Stimulated activated CD4-positive, alpha-beta T cell treated with anti-CD3 and anti-CD28 coated beads, Interleukin-12 subunit alpha, Interleukin-12 subunit beta, amount 100 ng/mL, for 24 hours (primary cell): ENCODE results near the gene ZNF106.

Source experiments
- DNase-seq, 2 experiments: peaks; one replicate each; pipeline ENCODE4 v3.0.0-alpha.2; 2020; ENCODE audit warnings: low read depth in 2 of 2

Gene ZNF106

DNA sequence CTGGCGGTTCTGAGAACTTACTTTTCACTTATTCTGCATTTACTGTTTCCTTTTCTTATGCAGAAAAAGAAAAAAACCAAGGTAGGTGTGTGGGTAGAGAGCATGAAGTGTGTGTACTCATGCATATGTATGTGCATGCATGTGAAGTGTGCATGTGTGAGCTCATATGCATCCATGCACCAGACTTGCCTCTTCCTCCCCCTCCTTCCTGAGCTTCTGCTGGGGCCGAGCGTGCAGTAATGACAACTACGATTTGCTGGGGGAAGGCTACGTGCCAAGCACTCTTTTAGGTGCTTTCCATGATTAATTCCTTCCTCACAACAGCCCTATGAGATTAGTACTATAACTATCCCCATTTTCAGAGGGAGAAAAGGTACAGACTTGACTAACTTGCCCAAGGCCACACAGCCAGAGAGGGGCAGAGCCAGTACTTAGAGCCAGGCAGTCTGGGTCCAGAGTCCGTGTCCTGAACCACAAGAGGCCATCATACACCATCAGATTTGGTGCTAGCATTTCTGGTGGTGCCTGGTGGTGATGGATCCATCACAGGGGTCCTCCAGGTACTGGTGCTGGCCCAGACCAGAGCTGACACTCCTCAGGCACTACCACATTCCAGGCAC, 85.0 kb downstream of the ZNF106 start:
- no peak for DNase-seq

DNA sequence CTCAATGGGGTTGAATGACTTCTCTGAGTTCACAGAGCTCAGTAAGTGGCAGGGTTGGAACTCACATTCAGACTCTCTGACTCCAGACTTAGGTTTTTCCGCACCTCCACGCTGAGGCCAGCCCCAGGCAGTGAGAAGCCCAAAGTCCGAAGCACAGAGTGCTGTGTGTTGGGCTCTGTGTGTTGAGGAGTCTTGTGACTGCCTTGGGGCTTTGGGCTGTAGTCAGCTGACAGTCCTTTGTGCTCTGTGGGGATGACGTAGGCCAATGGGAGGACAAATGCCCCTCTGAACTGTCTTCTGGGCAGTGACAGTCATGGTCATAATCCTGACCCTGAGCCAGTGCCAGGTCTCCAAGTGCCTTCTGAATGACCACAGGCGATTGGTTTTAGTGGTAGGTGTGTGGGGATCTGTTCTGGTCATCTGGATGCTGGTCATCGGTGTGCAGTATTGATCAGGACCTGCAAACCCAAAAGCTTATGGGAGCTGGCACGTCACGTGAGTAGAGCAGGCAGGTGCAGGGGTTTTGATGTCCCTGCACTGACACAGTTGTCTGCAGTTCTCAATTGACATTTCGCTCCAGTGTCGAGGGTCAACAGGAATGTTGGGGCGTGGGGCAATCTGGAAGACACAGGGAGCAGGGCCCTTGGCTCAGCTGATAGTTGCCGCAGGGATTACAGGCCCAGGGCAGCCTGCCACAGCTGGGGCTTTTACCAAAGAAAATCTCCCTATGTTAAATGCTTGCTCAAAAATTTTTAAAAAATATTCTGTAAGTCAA, 86.3 kb downstream of the ZNF106 start:
- no peak for DNase-seq

DNA sequence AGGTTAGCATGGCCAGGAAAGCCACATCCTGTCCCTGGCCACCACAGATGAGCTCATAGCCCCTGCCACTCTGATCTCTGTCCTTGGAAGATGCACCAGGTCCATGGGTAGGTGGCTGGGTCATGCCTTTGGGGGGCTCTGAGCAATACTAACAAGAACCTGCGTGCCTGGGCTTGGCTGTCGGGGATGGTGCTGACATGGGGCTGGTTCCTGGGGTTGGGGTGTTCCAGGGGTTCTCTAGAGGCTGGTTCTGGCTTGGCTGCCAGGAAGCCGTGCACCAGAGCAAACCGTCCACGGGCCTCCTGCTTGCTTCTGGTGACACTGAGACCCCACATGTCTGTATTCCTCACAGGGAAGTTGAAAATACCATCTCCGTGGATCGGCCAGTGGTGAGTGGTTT, 87.6 kb downstream of the ZNF106 start:
- no peak for DNase-seq

DNA sequence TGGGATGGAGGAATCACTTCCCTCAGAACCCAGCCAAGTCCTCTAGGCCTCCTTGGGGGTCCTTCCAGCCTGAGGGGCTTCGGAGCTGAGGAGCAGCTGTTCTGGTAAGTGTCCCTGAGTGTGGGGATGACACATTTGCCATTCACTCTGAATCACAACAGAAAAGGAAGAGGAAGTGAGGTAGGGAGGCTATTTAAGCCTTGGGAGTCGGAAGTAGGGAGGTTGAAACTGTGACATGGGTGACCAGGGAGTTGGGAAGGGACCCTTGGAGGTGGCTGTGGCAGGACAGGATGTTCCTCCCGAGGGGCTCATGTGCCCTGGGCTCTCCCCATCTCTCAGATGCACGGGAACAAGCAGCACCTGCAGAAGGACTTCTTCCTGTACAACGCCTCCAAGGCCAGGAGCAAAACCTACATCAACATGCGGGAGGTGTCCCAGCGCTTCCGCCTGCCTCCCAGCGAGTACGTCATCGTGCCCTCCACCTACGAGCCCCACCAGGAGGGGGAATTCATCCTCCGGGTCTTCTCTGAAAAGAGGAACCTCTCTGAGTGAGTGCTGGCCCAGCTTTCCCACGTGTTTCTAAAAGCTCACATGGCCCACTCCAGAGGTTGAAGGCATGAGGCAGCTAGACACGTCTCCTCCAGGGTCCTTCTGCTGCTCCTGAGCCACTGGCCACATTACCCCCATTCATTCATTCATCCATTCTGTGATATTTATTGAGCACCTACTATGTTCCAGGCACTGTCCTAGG, 88.3 kb downstream of the ZNF106 start:
- no peak for DNase-seq

DNA sequence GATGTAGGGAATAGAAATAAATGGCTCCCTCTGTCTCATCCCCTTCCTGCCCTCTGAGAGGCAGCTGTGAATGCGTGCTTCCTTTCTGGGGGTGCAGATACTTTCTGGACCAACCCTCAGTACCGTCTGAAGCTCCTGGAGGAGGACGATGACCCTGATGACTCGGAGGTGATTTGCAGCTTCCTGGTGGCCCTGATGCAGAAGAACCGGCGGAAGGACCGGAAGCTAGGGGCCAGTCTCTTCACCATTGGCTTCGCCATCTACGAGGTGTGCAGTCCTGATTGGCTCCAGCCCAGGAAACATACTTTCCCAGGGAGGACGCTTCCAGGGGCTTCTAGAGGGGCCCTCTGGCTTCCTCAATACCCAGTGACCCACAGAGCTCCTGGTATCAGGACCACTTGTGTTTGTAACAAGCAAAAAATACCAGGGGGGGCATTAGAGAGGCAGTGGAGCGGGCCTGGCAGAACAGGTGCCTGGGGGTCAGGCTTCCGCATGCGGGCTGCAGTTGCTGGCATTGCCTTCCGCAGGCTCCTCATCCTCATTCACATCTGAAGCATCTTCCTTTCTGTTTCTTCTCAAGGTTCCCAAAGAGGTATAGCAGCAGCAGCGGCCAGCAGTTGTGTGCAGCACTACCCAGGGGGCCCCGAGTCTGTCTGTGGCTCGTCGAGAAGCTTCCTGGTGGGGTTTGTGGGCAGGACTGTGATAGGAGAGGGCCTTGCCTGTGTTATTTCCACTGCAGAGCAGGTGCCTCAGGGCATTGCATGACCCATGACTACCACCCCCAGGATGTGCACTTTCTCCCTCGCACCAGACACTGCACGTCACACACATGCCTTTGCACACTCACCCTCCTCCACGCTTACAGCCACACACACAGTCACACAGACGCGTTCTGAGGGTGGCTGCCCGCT, 89.1 kb downstream of the ZNF106 start:
- no peak for DNase-seq

DNA sequence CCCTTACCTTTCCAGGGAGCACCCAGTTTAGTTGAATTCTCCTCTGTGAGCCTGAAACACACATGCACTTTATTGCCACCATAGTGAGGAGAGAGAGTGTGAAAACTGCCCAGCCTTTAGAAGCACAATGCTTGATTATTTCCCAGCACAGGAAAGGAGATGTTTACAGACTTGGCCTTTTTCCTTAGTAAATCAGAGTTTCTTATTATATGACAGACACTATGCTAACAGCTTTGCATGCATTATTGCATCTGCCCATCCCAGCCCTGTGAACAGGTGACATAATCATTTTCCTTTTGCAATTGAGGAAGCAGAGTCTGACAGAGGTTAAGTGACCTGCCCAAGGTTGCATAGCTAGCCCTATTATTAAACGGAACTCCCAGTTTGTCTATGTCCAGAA, 95.1 kb downstream of the ZNF106 start:
- no peak for DNase-seq

DNA sequence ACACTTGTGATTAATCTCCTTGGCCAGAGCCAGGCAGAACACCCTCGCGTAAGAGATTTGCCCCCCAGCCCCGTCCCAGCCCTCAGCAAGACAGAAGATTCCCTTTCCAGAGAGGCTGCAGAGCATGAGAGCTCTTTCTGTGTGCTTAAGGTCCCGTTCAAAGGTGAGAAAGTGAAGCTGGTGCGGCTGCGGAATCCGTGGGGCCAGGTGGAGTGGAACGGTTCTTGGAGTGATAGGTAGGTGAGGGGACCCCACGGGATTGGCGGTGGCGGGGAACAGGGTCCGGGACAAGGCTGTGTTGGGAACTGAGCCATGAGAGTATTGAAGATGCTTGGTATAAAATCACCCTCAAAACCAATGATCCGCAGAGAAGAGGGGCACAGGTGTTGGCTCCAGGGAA, 96.8 kb downstream of the ZNF106 start:
- no peak for DNase-seq

DNA sequence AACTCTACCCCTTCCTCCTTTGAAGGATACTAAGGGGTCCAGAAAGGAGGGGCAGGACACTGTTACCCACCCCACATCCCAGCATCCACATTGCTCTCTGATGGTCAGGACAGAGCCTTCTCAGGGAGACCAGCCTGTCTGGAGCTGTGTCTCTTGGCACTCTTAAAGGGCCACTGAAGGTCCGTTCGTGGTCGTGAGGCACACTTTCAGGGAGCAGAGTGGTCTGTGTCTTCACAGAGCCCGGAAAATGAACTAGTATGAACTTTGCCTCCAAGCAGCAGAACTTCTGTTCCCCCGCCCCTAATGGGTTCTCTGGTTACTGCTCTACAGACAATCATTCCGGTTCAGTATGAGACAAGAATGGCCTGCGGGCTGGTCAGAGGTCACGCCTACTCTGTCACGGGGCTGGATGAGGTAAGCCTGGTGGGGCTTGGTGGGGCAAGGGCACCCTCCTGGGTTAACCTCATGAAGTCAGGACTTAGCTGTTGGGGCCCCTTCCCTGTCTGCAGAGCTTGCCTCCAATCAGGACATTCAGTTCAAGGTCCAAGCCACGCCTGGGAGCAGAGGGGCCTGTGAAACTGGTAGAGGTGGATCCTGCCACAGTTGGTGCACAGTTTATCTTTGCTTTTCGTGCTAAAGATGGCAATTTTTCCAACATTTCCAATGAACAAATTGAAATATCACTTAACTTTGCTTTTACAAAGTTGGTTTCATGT, 98.5 kb downstream of the ZNF106 start:
- DNase-seq: no peak

DNA sequence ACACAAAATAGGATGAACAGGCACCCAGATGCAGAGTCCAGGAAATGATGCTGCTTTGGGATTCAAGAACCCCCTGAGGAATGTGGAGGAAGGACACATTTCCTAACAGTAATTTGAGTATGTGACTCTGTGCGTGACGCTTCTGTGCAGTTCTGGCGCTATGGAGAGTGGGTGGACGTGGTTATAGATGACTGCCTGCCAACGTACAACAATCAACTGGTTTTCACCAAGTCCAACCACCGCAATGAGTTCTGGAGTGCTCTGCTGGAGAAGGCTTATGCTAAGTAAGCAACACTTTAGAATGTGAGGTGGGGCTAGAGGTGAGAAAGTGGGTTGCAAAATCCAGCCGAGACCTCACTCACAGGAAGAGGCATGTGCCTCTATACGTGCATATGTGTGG, 103.3 kb downstream of the ZNF106 start:
- DNase-seq: no peak

DNA sequence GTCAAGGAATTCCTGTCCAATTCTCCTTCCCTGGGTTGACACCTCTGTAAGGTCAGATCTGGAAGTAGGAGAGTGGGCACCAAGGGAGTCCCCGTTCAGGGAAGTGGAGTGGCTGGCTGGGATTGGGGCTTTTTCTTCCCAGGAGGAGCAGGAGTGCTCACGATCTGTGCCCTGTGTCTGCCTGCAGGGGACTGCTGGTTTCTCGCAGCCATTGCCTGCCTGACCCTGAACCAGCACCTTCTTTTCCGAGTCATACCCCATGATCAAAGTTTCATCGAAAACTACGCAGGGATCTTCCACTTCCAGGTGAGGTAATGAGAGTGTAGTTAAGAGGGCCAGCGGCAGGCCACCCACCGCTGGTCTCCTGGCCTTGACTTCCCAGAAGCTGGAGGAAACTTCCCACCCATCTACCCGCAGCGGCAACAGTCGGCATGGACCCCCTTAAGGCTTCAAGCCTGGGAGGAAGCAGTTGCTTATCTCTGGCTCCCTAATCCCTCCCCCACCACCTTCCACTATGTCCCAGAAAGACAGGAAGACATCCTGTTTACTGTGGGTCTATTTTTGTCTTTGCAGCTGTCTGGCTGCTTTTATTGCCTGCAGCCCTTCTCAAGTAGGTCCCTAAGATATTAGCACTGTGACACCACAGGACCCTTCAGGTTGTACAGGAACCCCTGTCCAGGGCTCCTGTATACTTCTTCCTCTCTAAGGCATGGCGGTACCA, 104.8 kb downstream of the ZNF106 start:
- no peak for DNase-seq

DNA sequence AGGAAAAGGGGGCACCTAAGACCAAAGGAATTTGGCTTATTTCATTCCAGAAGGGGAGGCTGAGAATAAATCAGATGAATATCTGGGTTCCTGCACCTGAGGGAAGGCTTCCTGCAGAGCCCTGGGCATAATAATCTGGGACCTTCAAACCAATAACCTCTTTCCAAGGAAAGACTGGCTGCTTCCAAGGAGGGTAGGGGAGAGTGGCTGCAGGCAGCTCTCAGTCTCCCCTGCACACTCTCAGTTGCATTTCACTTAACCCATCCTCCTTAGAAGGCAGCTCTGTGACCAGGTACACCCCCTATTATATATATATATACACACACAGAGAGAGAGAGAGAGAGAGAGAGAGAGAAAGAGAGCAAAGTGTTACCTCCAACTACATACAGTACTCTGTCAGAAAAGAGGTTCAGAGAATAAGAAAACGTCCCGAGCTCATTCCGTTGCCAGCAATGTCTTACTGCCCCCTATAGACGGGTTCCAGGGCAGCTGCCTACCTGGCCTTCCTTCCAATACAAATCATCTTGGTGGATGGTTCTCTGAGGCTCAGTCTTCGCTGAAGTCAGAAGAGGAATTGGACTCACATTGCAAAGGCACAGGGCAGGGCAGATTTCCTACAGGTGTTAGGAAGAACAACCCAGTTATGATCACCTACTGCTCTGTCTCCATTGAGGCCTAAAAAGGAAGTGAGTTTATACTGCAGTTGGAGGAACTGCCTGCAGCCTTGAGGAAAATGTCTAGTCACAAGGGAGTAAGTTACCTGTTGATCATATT, 105.5 kb downstream of the ZNF106 start:
- DNase-seq: no peak

DNA sequence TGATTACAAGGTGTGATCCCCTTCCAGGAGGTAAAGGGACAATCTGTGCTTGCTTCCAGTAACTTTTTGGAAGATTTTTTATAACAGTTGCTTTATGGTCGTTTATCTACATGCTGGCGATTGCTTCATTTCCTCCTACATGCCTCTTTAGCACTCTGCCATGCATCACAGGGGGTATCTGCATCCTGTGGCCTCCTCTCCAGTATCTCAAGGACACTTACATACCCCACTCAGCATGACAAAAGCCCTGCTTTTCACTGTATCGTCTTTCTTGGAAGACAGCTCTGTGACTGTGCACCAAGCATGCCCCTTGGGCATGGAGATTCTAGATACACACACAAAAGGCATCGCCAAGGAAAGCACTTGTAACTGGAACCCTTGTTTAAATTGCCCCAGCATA, 106.3 kb downstream of the ZNF106 start:
- DNase-seq: no peak

DNA sequence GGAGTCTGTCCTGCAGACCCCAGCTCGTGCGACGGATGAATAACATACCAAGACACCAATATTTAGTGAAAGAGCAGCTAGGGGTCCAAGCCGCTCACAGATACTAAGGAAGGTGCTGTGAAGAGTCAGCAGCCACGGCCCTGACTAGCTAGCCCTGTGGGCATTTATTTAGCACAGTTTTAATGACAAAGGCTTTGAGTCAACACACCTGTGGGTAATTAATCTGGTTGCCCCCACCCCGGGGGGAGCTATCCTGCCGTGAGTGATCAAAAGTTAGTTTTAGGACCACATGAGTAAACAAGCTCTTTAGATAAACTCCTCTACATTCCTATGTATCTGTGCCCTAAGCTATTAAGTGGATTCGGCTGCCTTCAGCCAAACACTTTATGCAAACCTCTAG, 112.9 kb downstream of the ZNF106 start:
- no peak for DNase-seq

DNA sequence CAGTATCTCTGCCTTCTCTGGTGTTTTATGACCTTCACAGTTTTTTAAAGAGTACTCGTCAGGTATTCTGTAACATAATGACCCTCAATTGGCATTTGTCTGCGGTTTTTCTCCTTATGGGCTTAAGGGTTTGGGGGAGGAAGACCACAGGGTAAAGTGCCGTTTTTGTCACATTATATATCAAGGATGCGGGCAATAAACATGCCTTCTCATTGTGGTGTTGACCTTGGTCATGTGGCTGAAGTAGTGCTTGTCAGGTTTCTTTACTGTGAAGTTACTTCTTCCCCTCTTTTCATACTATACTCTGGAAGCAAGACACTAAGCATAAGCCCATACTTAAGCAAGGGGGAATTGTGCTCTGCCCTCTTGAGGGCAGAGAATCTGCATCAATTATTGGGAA, 115.0 kb downstream of the ZNF106 start:
- no peak for DNase-seq

DNA sequence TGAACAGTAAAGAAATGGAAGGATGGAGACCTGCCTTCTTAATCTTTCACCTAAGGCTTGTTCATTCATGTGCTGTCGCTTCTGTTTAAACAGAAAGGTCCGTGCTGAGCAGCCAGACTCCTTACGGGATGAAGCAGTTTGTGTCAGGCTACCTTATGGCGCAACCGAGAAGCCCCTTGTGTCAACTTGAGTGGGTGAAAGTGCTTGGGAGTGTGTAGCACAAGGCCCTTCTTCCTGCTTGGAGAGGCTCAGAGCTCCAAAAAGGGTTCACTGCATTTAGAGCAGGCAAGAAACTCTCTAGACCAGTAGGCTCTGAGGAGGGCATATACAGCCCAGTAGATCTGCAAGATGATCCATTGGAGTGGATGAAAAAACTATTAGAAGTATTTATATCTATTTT, 115.7 kb downstream of the ZNF106 start:
- no peak for DNase-seq

DNA sequence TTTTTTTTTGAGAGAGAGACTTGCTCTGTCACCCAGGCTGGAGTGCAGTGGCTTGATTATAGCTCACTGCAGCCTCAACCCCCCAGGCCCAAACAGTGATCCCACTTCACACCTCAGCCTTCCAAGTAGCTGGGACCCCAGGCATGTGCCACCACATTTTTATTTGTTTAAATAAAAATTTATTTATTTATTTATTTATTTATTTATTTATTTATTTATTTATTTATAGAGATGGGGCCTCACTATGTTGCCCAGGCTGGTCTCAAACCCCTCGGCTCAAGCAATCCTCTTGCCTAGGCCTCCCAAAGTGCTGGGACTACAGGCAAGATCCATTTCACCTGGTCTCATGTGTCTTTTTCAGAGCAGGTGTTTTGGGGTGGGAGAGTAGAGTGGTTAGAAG, 116.1 kb downstream of the ZNF106 start:
- no peak for DNase-seq

DNA sequence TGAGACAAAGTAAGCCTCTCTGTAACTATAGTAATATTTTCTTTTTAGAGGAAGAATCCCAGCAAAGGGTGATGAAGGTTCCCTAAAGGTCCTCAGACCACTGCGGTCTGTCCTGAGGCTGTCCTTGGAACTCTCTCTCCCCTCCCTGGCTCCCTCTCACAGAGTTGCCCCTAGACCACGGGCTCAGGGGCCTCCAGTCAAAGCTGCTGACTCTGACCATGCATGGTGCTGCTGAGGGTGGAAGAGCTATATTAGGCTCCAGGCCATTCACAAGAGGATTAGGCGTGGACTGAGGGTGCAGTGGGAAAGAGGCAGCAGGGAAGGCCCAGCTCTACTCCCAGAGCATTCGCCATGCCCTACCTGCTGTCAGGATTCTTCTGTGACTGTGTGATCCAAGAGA, 117.0 kb downstream of the ZNF106 start:
- no peak for DNase-seq

DNA sequence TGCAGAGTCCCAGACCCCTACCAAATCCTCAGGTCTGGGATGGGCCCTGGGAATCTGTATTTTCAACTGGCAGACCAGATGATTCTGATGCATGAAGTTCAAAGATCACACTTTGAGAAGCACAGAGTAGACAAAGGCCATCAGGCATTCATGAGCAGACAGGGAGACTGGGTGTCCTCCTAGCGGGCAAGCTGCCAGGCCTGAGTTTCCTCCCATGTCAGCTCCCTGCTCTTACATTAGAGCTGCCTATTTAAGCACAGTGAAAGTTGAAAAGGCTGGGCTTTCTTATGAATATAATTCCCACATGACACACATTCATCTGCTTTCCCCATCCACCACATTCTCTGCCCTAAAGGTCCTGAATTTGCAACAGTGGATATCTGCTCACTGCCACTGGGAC, 117.7 kb downstream of the ZNF106 start:
- no peak for DNase-seq

DNA sequence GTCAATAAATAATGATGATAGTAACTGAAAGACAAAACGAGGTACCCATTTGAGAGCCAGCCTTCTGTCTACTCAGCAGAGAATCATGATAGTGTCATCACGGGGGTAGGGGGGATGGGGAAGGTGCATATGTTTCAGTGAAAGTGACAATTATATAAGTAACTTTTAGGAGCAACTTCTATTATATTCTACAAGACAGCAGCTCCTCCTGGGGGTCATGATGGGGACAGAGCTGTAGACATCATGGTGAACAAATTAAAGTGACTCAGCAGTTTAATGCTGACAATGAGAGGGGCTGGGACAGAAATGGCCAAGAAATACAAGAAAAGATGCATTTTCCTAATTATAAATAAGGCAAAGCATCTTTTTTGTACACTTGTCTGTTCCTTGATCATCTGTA, 119.8 kb downstream of the ZNF106 start:
- DNase-seq: no peak

DNA sequence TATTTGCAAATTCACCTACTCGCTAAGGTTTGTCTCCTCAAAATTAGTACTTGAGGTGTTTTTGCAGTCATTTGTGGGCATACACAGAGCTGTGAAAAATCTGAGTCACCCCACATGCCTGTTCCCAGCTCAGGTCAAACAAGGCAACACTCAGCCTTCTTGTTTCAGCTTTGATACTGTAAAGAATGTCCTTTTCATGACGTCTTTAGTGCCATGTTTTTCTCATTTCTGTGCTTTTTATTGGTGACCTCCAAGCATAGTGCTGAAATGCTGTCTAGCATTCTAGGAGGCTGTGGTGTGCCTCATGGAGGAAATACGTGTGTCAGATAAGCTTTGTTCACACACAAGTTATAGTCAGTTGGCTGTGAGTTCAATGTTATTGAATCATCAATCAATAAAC, 122.8 kb downstream of the ZNF106 start:
- DNase-seq: no peak
